Effector memory CD4-positive, alpha-beta T cell (primary cell): ENCODE measurements around the gene PCSK6.

Experiments used
- DNase-seq, 3 donors: peaks; one replicate each; pipeline ENCODE4 v3.0.0-alpha.2; 2020
- H3K27ac ChIP-seq: 2 replicates; pipeline ENCODE4 v1.7.0; 2013; ENCODE audit warnings: mild to moderate bottlenecking, low read length, moderate library complexity; ENCODE audit not compliant: insufficient read depth, poor library complexity, severe bottlenecking
- H3K27me3 ChIP-seq: replicated peaks from 2 replicates; pipeline ENCODE4 v1.7.0; 2013; ENCODE audit warnings: mild to moderate bottlenecking, low read length; ENCODE audit not compliant: insufficient read depth, control insufficient read depth, poor library complexity, severe bottlenecking
- H3K36me3 ChIP-seq: 2 replicates; pipeline ENCODE4 v1.7.0; 2013; ENCODE audit warnings: mild to moderate bottlenecking, low read length, moderate library complexity; ENCODE audit not compliant: control insufficient read depth, insufficient read depth
- H3K4me1 ChIP-seq: 2 replicates; pipeline ENCODE4 v1.7.0; 2013; ENCODE audit warnings: low read length, mild to moderate bottlenecking; ENCODE audit not compliant: control insufficient read depth, insufficient read depth, poor library complexity, severe bottlenecking
- H3K4me3 ChIP-seq: 2 replicates; pipeline ENCODE4 v1.7.0; 2013; ENCODE audit warnings: low read length, low read depth, mild to moderate bottlenecking; ENCODE audit not compliant: insufficient read depth, poor library complexity, severe bottlenecking
- H3K9me3 ChIP-seq: 2 replicates; pipeline ENCODE4 v1.7.0; 2013; ENCODE audit warnings: mild to moderate bottlenecking, low read length, moderate library complexity; ENCODE audit not compliant: control insufficient read depth

The PCSK6 gene

DNA sequence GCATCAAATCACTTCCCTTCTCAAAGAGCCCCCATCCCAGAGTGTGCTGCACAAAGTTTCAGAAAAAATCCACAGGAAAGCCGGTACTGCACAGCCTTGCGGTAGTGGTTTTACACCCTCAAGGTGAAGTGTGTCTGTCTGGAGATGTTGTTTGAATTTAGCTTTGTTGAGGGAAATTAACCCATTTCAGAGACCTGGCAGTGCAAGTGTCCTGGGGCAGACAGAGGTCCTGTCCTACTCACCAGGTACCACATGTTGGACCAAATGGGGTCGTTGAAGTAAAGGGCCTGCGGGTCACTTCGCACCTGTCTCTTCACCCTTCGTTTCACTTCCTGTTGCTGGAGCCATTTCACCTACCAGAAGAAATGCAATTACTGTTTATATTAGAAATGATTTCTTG, 57.8 kb downstream of the PCSK6 start:
- no peaks in the 10 kb centered on the region for H3K27me3 ChIP-seq
- no peak for DNase-seq
- H3K9me3 ChIP-seq = no peaks in the 10 kb centered on the region
- H3K27ac ChIP-seq = no peak overlapping the region
- no peaks in the 10 kb centered on the region for H3K36me3 ChIP-seq
- no peak overlapping the region for H3K4me3 ChIP-seq
- no peaks in the 10 kb centered on the region for H3K4me1 ChIP-seq

GRCh38 chr15:101431301-101431700, 58.2 kb downstream of the PCSK6 start:
- H3K36me3 ChIP-seq = no peaks in the 10 kb centered on the region
- no peak for DNase-seq
- no peaks in the 10 kb centered on the region for H3K4me1 ChIP-seq
- no peaks in the 10 kb centered on the region for H3K9me3 ChIP-seq
- H3K27me3 ChIP-seq = no peaks in the 10 kb centered on the region
- H3K4me3 ChIP-seq = no peak overlapping the region
- H3K27ac ChIP-seq = no peak overlapping the region

- Histone ChIP-seq H3K27me3 (no peaks in the 10 kb centered on the region), H3K27ac (no peak overlapping the region), H3K36me3 (no peaks in the 10 kb centered on the region), H3K4me3 (no peak overlapping the region), H3K4me1 (no peaks in the 10 kb centered on the region), H3K9me3 (no peaks in the 10 kb centered on the region)
- no peak for DNase-seq
Measured at GRCh38 chr15:101429646-101430045, 59.9 kb downstream of the PCSK6 start.

GRCh38 chr15:101429191-101429590, 60.3 kb downstream of the PCSK6 start:
- Histone ChIP-seq H3K4me1 (no peaks in the 10 kb centered on the region), H3K36me3 (no peaks in the 10 kb centered on the region), H3K27ac (no peak overlapping the region), H3K27me3 (no peaks in the 10 kb centered on the region), H3K9me3 (no peaks in the 10 kb centered on the region), H3K4me3 (no peak overlapping the region)
- DNase-seq = no peak

GRCh38 chr15:101428758-101429157, 60.7 kb downstream of the PCSK6 start:
- Histone ChIP-seq H3K27ac (no peak overlapping the region), H3K9me3 (no peaks in the 10 kb centered on the region), H3K4me3 (no peak overlapping the region), H3K27me3 (no peaks in the 10 kb centered on the region), H3K36me3 (no peaks in the 10 kb centered on the region), H3K4me1 (no peaks in the 10 kb centered on the region)
- no peak for DNase-seq

GRCh38 chr15:101427606-101428487, 61.7 kb downstream of the PCSK6 start:
- DNase-seq = no peak
- Histone ChIP-seq H3K27me3 (no peaks in the 10 kb centered on the region), H3K4me3 (no peak overlapping the region), H3K4me1 (no peaks in the 10 kb centered on the region), H3K36me3 (no peaks in the 10 kb centered on the region), H3K27ac (no peak overlapping the region), H3K9me3 (no peaks in the 10 kb centered on the region)

DNA sequence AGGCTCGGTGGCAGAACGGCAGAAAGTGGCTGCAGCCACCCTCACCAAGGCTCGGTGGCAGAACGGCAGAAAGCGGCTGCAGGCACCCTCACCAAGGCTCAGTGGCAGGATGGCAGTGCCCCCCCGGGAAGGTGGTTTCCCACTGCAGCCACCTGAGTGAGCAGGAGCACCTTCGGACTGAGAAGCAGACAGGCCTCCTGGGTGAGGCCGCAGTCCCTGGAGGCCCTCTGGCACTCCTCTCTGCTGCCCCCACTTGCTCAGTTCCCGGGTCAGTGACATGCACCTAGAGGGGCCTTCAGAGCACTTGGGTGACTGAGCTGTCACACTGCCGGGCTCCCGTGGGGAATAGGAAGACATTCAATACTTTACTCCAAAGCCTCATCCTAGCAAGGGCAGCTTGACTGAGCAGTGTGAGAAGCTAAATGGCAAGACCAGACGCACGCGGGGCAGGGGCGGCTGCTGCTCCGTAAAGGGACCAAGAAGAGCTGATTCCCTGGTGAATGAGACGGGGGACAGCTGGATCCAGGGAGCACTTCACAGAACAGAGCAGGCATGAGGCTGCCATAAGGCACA, 62.7 kb downstream of the PCSK6 start:
- Histone ChIP-seq H3K4me3 (no peak overlapping the region), H3K4me1 (no peaks in the 10 kb centered on the region), H3K27me3 (no peaks in the 10 kb centered on the region), H3K9me3 (no peaks in the 10 kb centered on the region), H3K36me3 (no peaks in the 10 kb centered on the region), H3K27ac (no peak overlapping the region)
- no peak for DNase-seq

- DNase-seq = no peak
- Histone ChIP-seq H3K27ac (no peak overlapping the region), H3K27me3 (no peaks in the 10 kb centered on the region), H3K36me3 (no peaks in the 10 kb centered on the region), H3K9me3 (no peaks in the 10 kb centered on the region), H3K4me3 (no peak overlapping the region), H3K4me1 (no peaks in the 10 kb centered on the region)
Measured at GRCh38 chr15:101425787-101426365, 63.6 kb downstream of the PCSK6 start.

DNA sequence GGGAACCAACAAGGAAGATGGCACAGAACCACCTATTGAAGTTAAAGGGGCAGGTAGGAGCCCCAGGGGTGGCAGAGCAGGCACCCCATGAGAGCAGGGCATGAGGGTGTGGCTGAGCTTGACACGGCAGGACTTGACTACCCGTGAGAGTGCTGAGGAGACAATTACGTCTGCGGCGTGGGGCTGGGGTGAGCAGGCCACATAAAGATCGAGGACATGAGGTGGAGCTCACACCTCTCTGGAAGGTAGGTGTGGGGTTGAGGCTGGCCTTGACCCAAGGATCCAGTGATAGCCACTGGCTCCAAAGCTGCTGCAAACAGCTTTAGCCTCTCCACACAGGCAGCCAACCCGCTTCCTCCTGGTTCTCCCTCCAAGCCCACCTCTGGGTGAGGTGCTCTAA, 64.5 kb downstream of the PCSK6 start:
- Histone ChIP-seq H3K27ac (no peak overlapping the region), H3K4me3 (no peak overlapping the region), H3K27me3 (no peaks in the 10 kb centered on the region), H3K36me3 (no peaks in the 10 kb centered on the region), H3K9me3 (no peaks in the 10 kb centered on the region), H3K4me1 (no peaks in the 10 kb centered on the region)
- no peak for DNase-seq

- Histone ChIP-seq H3K9me3 (no peaks in the 10 kb centered on the region), H3K36me3 (no peaks in the 10 kb centered on the region), H3K27ac (no peak overlapping the region), H3K4me3 (no peak overlapping the region), H3K27me3 (no peaks in the 10 kb centered on the region), H3K4me1 (no peaks in the 10 kb centered on the region)
- no peak for DNase-seq
Measured at GRCh38 chr15:101420232-101420631, 69.3 kb downstream of the PCSK6 start.
